HG03575 (cell line): Measurements from ENCODE around the gene LMF1.

Experiments
- ATAC-seq: cut with Tn5 transposase; IDR thresholded peaks from one replicate; pipeline ENCODE4 v1.9.1; 2021; ENCODE audit not compliant: unreplicated experiment, insufficient number of reproducible peaks, low FRiP score; ENCODE audit errors: extremely low read depth

The LMF1 gene

GRCh38 chr16:815861-816260 lies 154.9 kb downstream of the LMF1 start:
- ATAC-seq, result no peak

DNA sequence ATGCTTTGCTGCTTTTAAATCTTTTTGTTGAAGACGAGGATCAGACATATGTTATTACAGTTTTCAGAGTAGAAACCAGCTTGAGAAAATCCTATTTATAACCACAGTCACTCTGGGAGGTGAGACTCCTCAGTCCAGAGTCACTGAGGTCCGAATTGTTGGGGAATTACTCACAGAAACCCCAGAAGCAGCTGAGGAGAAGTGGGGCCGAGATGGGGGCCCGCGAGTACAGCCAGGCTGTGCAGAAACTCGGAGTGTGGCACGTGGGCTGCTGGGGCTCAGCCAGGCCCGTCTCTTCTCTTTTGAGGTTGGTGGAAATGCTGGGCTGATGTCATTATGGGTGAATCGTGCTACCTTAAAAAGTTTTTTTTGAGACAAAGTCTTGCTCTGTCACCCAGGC lies 155.8 kb downstream of the LMF1 start:
- ATAC-seq, result no peak

DNA sequence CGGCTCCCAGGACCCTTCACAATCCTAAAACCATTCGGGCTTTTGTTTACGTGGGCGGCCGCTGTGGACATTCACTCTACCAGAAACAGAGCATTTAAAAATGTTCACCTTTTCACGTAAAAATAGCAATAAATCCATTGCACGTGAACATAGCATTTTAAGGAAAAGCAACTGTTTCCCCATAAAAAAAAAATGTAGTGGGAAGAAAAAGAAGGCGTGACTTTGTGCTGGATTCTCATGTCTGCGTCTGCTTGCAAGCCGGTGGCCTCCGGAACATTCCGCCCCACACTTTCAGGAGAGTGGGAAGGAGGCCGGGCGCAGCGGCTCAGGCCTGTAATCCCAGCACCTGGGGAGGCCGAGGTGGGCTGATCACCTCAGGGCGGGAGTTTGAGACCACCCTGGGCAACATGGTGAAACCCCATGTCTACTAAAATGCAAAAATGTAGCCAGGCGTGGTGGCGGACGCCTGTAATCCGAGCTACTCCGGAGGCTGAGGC lies 156.8 kb downstream of the LMF1 start:
- ATAC-seq, result no peak

DNA sequence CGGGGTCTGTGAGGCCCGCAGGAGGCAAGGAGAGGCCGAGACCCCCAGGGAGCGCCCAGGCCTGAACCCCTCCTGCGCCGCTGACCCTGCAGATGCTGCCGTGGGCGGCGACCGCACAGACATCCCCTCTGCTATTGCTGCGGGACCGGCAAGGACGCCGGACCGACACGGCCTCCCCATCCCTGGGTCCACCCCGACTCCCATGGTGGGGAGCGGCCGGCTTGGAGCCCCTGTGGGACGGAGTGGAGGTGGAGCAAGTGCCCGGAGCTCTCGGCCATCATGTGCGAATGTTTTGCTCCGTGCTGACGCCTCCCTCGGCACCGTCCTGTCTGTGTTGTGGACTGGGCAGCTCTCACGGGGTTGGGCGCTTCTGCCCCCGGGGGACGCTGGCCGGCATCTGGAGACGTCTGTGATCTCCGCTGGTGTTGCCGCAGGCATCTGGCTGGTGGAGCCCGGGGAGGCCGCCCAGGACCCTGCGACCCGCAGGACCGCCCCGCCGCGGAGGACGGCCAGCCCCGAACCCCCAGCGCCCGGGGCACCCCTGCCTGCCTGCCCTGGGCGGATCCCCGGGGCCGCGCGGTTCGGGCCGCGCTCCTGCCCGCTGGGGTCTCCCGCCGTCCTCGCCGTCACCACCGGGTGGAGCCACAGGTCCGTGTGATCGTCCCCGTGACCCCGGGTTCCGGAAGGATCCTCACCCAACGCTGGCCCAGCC lies 157.4 kb downstream of the LMF1 start:
- no peak for ATAC-seq

GRCh38 chr16:808085-808386 lies 162.7 kb downstream of the LMF1 start:
- ATAC-seq, result no peak

DNA sequence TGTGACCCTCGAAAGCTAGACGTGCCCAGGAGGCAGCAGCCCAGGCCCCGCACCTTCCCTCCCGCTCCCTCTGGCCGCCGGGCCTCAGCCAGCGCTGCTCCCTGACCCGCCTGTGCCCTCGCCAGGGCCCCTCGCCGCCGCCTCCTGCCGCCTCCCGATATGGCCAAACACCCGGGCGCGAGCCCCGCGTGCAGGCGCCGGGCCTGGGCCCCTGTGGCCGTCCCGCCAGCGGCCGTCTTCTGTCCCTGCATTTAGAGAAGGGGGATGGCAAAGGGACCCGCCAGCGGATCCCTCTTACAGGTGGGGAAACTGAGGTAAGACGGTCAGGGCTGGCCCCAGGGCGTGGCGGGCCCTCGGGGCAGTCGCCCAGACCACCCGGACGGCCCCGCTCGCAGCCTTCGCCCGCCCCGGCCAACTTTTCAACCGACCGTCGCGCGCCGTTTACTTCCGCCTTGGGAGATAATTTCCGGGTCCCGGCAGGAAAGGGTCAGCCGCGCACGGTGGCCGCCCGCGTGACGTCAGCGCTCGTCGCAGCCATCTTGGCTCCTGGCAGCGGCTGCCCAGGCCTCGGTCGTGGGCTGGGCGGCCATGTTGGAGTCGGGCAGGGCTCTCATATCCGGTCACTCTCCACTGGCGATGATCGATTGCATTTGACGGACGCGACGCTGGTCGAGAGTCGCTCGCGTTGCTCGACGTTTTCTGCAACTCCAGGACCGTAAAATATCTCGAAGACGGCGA lies 163.3 kb downstream of the LMF1 start:
- ATAC-seq, result no peak

GRCh38 chr16:805474-805873 lies 165.3 kb downstream of the LMF1 start:
- no peak for ATAC-seq

- no peak for ATAC-seq
Measured at GRCh38 chr16:804193-805048, 166.4 kb downstream of the LMF1 start.

DNA sequence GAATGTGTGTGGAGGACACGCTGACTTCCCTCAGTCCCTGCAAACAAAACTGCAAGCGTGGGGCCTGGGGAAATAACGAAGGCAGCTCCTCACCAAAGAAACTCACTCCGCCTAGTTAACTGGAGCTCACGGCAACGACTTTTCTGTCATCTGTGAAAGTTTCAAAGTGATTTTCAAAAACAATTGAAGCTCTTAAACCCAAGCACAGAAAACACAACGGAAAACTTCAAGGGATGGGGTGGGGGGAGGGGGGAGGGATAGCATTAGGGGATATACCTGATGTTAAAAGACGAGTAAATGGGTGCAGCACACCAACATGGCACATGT lies 167.1 kb downstream of the LMF1 start:
- ATAC-seq, result no peak
